Measurements from ENCODE around the gene SUV39H2. TPM values are rescaled to one million over a fixed set of nuclear protein-coding genes. Genes with fewer than 3 reads are reported as not detected.

The SUV39H2 gene
- total RNA-seq, 1 experiment from 2014 or later, result 16.0 TPM

- TF ChIP-seq CTCF (IDR thresholded peaks at IDR 0.05; ENCODE audit: unreplicated experiment), result no peak
- Mint-ChIP-seq H3K27me3 (ENCODE audit: insufficient read depth, unreplicated experiment) (no peaks in the 10 kb centered on the region), H3K9me3 (ENCODE audit: unreplicated experiment) (no peaks in the 10 kb centered on the region), H3K4me1 (ENCODE audit: insufficient read depth, unreplicated experiment) (no peaks in the 10 kb centered on the region), H3K4me3 (ENCODE audit: unreplicated experiment) (peak overlapping the region; percentile 76), H3K27ac (ENCODE audit: low read depth, unreplicated experiment) (peak overlapping the region; percentile 91), H3K36me3 (ENCODE audit: insufficient read depth, unreplicated experiment) (peaks cover 31% of the 10 kb centered on the region)
- POLR2A ChIA-PET, result interaction anchor here (0.6 to 4.3 kb wide), 28 partner anchors 7 to 471 kb away, joined by 3 to 90 read pairs (median 4); partner anchors contain the start of genes DCLRE1C, MEIG1 and SUV39H2
- CTCF ChIA-PET, result interaction anchor here (0.5 to 3.6 kb wide), 12 partner anchors 14 to 340 kb away, joined by 3 to 30 read pairs (median 4); no protein-coding TSS in a partner anchor
- DNase-seq (ENCODE audit: unreplicated experiment), result no peak
- intact Hi-C loops (cut with micrococcal nuclease), result loop anchor here (5.0 to 10.0 kb wide), 4 partner anchors 115 to 538 kb away; partner anchors contain the start of genes DCLRE1C, FAM171A1 and RPP38
- BruUV-seq (replicated peaks), result TSS peak; percentile 45
Observed at GRCh38 chr10:14837003-14837756, 41.5 kb upstream of the SUV39H2 start.

- intact Hi-C loops (cut with micrococcal nuclease), result loop anchor here (1.0 to 10.0 kb wide), 6 partner anchors 40 to 537 kb away; partner anchors contain the start of genes DCLRE1C, FAM171A1, RPP38 and SUV39H2
- H3K4me1 Mint-ChIP-seq (ENCODE audit: insufficient read depth, unreplicated experiment), result no peaks in the 10 kb centered on the region
- no peaks in the 10 kb centered on the region for H3K9me3 Mint-ChIP-seq (ENCODE audit: unreplicated experiment)
- H3K27me3 Mint-ChIP-seq (ENCODE audit: insufficient read depth, unreplicated experiment), result no peaks in the 10 kb centered on the region
- peak; percentile 99 for DNase-seq (ENCODE audit: unreplicated experiment)
- H3K36me3 Mint-ChIP-seq (ENCODE audit: insufficient read depth, unreplicated experiment), result peaks cover 28% of the 10 kb centered on the region
- ChIA-PET POLR2A (interaction anchor here (0.7 to 4.3 kb wide), 32 partner anchors 8 to 470 kb away, joined by 3 to 90 read pairs (median 4); partner anchors contain the start of genes DCLRE1C, MEIG1 and SUV39H2), CTCF (interaction anchor here (0.6 to 3.6 kb wide), 10 partner anchors 9 to 341 kb away, joined by 3 to 30 read pairs (median 4); no protein-coding TSS in a partner anchor)
- BruUV-seq (replicated peaks), result no TSS peak
- H3K4me3 Mint-ChIP-seq (ENCODE audit: unreplicated experiment), result peak within 1 kb of the TSS; percentile 76
- no peak for TF ChIP-seq CTCF (IDR thresholded peaks at IDR 0.05; ENCODE audit: unreplicated experiment)
- peak within 1 kb of the TSS; percentile 91 for H3K27ac Mint-ChIP-seq (ENCODE audit: low read depth, unreplicated experiment)
Observed at GRCh38 chr10:14837757-14838581, 40.7 kb upstream of the SUV39H2 start, which contains the start of the genes CDNF, HSPA14 and MSANTD7. TSS of gene CDNF (minus strand) at chr10:14838037. CDS start at chr10:14837946, 91 bp downstream. TSS of gene HSPA14 (plus strand) at chr10:14838306. CDS start at chr10:14838403, 97 bp downstream. TSS of gene MSANTD7 (plus strand) at chr10:14838306. CDS start at chr10:14842285, 3,979 bp downstream.

GRCh38 chr10:14838582-14839304 is 39.9 kb upstream of the SUV39H2 start:
- peak; percentile 8 for DNase-seq (ENCODE audit: unreplicated experiment)
- POLR2A ChIA-PET, result interaction anchor here (0.7 to 4.3 kb wide), 22 partner anchors 9 to 301 kb away, joined by 3 to 90 read pairs (median 5); partner anchors contain the start of genes DCLRE1C, MEIG1 and SUV39H2
- no peak for TF ChIP-seq CTCF (IDR thresholded peaks at IDR 0.05; ENCODE audit: unreplicated experiment)
- Mint-ChIP-seq H3K4me3 (ENCODE audit: unreplicated experiment) (peak overlapping the region; percentile 76), H3K9me3 (ENCODE audit: unreplicated experiment) (no peaks in the 10 kb centered on the region), H3K27me3 (ENCODE audit: insufficient read depth, unreplicated experiment) (no peaks in the 10 kb centered on the region), H3K4me1 (ENCODE audit: insufficient read depth, unreplicated experiment) (no peaks in the 10 kb centered on the region), H3K36me3 (ENCODE audit: insufficient read depth, unreplicated experiment) (peaks cover 28% of the 10 kb centered on the region), H3K27ac (ENCODE audit: low read depth, unreplicated experiment) (peak overlapping the region; percentile 91)
- CTCF ChIA-PET, result interaction anchor here (0.8 to 3.6 kb wide), 6 partner anchors 9 to 341 kb away, joined by 3 to 30 read pairs (median 4); no protein-coding TSS in a partner anchor
- intact Hi-C loops (cut with micrococcal nuclease), result loop anchor here (1.0 to 10.0 kb wide), 6 partner anchors 40 to 536 kb away; partner anchors contain the start of genes DCLRE1C, FAM171A1, RPP38 and SUV39H2
- no TSS peak for BruUV-seq (replicated peaks)

All from MCF 10A (cell line).